CD14-positive monocyte (primary cell): ENCODE data around the gene THEM4. TPM values are rescaled to one million over a fixed set of nuclear protein-coding genes. Genes with fewer than 3 reads are reported as not detected.

Source experiments
- DNase-seq, 3 donors: peaks; one replicate each; pipeline ENCODE4 v3.0.0-alpha.2; 2011 to 2022
- H2AFZ ChIP-seq: 2 replicates; pipeline ENCODE4 v1.6.0; 2012; ENCODE audit warnings: mild to moderate bottlenecking, low read depth, low read length, inconsistent platforms; ENCODE audit not compliant: insufficient read depth, poor library complexity, severe bottlenecking
- H3K27ac ChIP-seq, 2 donors: 1 replicate in 1 of 2; 2 replicates in 1 of 2; pipeline ENCODE4 v1.5.1; 2012 to 2013; ENCODE audit warnings: low read length in 2 of 2, control low read depth in 1 of 2, inconsistent platforms in 1 of 2, low read depth in 1 of 2, mild to moderate bottlenecking in 1 of 2
- H3K27me3 ChIP-seq, 2 donors: one replicate each; pipeline versions ENCODE4 v1.6.0 to v1.6.1; 2011 to 2013; ENCODE audit warnings: low read length in 2 of 2; ENCODE audit not compliant: control insufficient read depth in 2 of 2, insufficient read depth in 2 of 2
- H3K36me3 ChIP-seq, 2 donors: replicated peaks in 1 of 2; 1 replicate in 1 of 2; 2 replicates in 1 of 2; pipeline versions ENCODE4 v1.5.1 to v1.6.1; 2012 to 2013; ENCODE audit warnings: low read length in 2 of 2, control low read depth in 1 of 2, inconsistent platforms in 1 of 2, mild to moderate bottlenecking in 1 of 2; ENCODE audit not compliant: insufficient read depth in 2 of 2, control insufficient read depth in 1 of 2
- H3K4me1 ChIP-seq, 2 donors: 1 replicate in 1 of 2; 2 replicates in 1 of 2; pipeline versions ENCODE4 v1.5.1 to v1.6.1; 2012 to 2013; ENCODE audit warnings: low read length in 2 of 2, control low read depth in 1 of 2, inconsistent platforms in 1 of 2, mild to moderate bottlenecking in 1 of 2, moderate library complexity in 1 of 2; ENCODE audit not compliant: insufficient read depth in 2 of 2, control insufficient read depth in 1 of 2
- H3K4me2 ChIP-seq: replicated peaks from 2 replicates; pipeline ENCODE3; 2012; ENCODE audit warnings: low read length, moderate library complexity, mild to moderate bottlenecking; ENCODE audit not compliant: poor library complexity, severe bottlenecking; ENCODE audit errors: extremely low read depth
- H3K4me3 ChIP-seq, 3 experiments: fragments of 200-600 bp in 1 of 3; sonication (generic) in 1 of 3; replicated peaks in 1 of 3; 1 replicate in 2 of 3; 2 replicates in 1 of 3; pipeline ENCODE4 v1.5.1; 2011 to 2013; ENCODE audit warnings: low read length in 3 of 3, mild to moderate bottlenecking in 3 of 3, control low read depth in 2 of 3, low read depth in 2 of 3, inconsistent platforms in 1 of 3, moderate library complexity in 1 of 3
- H3K79me2 ChIP-seq: 2 replicates; pipeline ENCODE4 v1.6.0; 2012; ENCODE audit warnings: mild to moderate bottlenecking, control low read depth, inconsistent platforms, low read length, moderate library complexity; ENCODE audit not compliant: insufficient read depth
- H3K9ac ChIP-seq: 2 replicates; pipeline ENCODE4 v1.6.0; 2017; ENCODE audit warnings: low read length, mild to moderate bottlenecking; ENCODE audit not compliant: insufficient read depth, poor library complexity, severe bottlenecking
- H3K9me3 ChIP-seq, 2 donors: replicated peaks in 1 of 2; 1 replicate in 1 of 2; 2 replicates in 1 of 2; pipeline versions ENCODE4 v1.5.1 to v1.6.1; 2012 to 2013; ENCODE audit warnings: low read length in 2 of 2, control low read depth in 1 of 2; ENCODE audit not compliant: control insufficient read depth in 1 of 2, insufficient read depth in 1 of 2
- H4K20me1 ChIP-seq: 2 replicates; pipeline ENCODE4 v1.6.0; 2012; ENCODE audit warnings: mild to moderate bottlenecking, low read length, control low read depth, moderate library complexity; ENCODE audit not compliant: insufficient read depth
- H3K27ac Mint-ChIP-seq, 7 donors: one replicate each; pipeline ENCODE4 v1.8.0; 2020; ENCODE audit warnings: mild to moderate bottlenecking in 7 of 7, mixed read lengths in 7 of 7, moderate library complexity in 6 of 7, inconsistent platforms in 2 of 7
- H3K27me3 Mint-ChIP-seq, 3 donors: one replicate each; pipeline ENCODE4 v1.8.0; 2021 to 2022; ENCODE audit warnings: low read depth in 3 of 3, mild to moderate bottlenecking in 3 of 3, mixed read lengths in 3 of 3, moderate library complexity in 3 of 3, inconsistent platforms in 1 of 3
- H3K36me3 Mint-ChIP-seq, 2 donors: one replicate each; pipeline ENCODE4 v1.8.0; 2020; ENCODE audit warnings: mixed read lengths in 2 of 2, inconsistent platforms in 1 of 2, mild to moderate bottlenecking in 1 of 2
- H3K4me1 Mint-ChIP-seq: one replicate; pipeline ENCODE4 v1.8.0; 2020; ENCODE audit warnings: mild to moderate bottlenecking, mixed read lengths
- H3K4me3 Mint-ChIP-seq, 2 donors: one replicate each; pipeline ENCODE4 v1.8.0; 2020; ENCODE audit warnings: mild to moderate bottlenecking in 2 of 2, mixed read lengths in 2 of 2, moderate library complexity in 1 of 2
- H3K9me3 Mint-ChIP-seq, 7 donors: one replicate each; pipeline ENCODE4 v1.8.0; 2020 to 2022; ENCODE audit warnings: mixed read lengths in 7 of 7, mild to moderate bottlenecking in 6 of 7, moderate library complexity in 6 of 7, inconsistent platforms in 2 of 7
- WGBS: methylation state at CpG from one replicate; pipeline ENCODE4 v1.1.5; 2013; ENCODE audit warnings: missing lambda C conversion rate; ENCODE audit not compliant: insufficient coverage; 5-methylcytosine and 5-hydroxymethylcytosine counted together
- intact Hi-C, 2 donors: fragments of 100-400 bp; cut with micrococcal nuclease; formaldehyde crosslinking; loops; one replicate each; pipeline versions ENCODE4 v1.15.0 to v1.15.1; 2023
- polyA plus RNA-seq, 3 donors: library from polyadenylated mRNA; depleted of rRNA in 1 of 3; unstranded in 2 of 3; stranded (reverse) in 1 of 3; fragments of 300-500 nt in 2 of 3; fragments of >200 nt in 1 of 3; fragmentation: Illumina TruSeq in 2 of 3; gene quantifications; 1 replicate in 2 of 3; 2 replicates in 1 of 3; pipeline ENCODE4 v1.2.3, GENCODE V29; 2012 to 2021
- TF ChIP-seq, protein P1 (sequence below): fragments of 200-600 bp; IDR thresholded peaks from one replicate; pipeline ENCODE4 v1.8.0; 2022; ENCODE audit warnings: antibody characterized with exemption, mild to moderate bottlenecking

The THEM4 gene
- polyA plus RNA-seq, 3 donors, result 3.7 to 6.0 (median 4.6) TPM

DNA sequence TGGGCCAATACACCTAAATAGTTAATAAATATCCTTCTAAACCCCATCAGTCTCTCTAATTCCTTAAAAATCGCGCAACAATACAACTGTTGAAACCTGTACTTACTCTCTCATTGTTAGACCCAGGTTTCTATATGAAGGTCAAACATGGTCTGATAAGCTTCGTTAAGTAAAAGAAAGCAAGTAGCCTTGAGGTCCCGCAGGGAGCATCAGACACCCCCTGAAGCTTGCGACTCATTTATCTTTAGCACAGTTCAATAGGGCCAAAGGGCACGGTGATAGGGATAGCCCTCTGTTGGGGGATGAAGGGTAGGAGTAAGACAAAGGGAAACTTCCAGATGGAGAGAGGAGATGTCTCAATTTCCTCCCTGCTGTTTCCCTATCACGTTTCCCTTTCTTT is 27.3 kb upstream of the THEM4 start:
- Mint-ChIP-seq H3K4me1 (peaks cover 32% of the 10 kb centered on the region), H3K36me3 (peaks cover 0 to 2% of the 10 kb centered on the region in 2 donors), H3K9me3 (no peaks in the 10 kb centered on the region), H3K27me3 (peaks cover 0 to 12% (median 0%) of the 10 kb centered on the region in 3 donors), H3K27ac (peak overlapping the region in 2 of 7 donors; percentile 82 to 89), H3K4me3 (no peak overlapping the region)
- peak in 1 of 3 donors; percentile 29 for DNase-seq
- no peak overlapping the region for H3K4me2 ChIP-seq
- H3K27ac ChIP-seq, result no peak overlapping the region
- no peak overlapping the region for H2AFZ ChIP-seq
- 85% methylated on average over 6 of the region's 7 CpGs for WGBS
- H4K20me1 ChIP-seq, result no peaks in the 10 kb centered on the region
- no peaks in the 10 kb centered on the region for H3K36me3 ChIP-seq
- no peak overlapping the region for H3K4me3 ChIP-seq
- no peaks in the 10 kb centered on the region for H3K27me3 ChIP-seq
- intact Hi-C loops, result no loop called here
- TF ChIP-seq, protein P1, sequence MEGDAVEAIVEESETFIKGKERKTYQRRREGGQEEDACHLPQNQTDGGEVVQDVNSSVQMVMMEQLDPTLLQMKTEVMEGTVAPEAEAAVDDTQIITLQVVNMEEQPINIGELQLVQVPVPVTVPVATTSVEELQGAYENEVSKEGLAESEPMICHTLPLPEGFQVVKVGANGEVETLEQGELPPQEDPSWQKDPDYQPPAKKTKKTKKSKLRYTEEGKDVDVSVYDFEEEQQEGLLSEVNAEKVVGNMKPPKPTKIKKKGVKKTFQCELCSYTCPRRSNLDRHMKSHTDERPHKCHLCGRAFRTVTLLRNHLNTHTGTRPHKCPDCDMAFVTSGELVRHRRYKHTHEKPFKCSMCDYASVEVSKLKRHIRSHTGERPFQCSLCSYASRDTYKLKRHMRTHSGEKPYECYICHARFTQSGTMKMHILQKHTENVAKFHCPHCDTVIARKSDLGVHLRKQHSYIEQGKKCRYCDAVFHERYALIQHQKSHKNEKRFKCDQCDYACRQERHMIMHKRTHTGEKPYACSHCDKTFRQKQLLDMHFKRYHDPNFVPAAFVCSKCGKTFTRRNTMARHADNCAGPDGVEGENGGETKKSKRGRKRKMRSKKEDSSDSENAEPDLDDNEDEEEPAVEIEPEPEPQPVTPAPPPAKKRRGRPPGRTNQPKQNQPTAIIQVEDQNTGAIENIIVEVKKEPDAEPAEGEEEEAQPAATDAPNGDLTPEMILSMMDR, result no peak
- no peaks in the 10 kb centered on the region for H3K79me2 ChIP-seq
- no peak overlapping the region for H3K9ac ChIP-seq
- peaks cover 20 to 27% of the 10 kb centered on the region in 2 donors for H3K4me1 ChIP-seq
- H3K9me3 ChIP-seq, result no peaks in the 10 kb centered on the region

DNA sequence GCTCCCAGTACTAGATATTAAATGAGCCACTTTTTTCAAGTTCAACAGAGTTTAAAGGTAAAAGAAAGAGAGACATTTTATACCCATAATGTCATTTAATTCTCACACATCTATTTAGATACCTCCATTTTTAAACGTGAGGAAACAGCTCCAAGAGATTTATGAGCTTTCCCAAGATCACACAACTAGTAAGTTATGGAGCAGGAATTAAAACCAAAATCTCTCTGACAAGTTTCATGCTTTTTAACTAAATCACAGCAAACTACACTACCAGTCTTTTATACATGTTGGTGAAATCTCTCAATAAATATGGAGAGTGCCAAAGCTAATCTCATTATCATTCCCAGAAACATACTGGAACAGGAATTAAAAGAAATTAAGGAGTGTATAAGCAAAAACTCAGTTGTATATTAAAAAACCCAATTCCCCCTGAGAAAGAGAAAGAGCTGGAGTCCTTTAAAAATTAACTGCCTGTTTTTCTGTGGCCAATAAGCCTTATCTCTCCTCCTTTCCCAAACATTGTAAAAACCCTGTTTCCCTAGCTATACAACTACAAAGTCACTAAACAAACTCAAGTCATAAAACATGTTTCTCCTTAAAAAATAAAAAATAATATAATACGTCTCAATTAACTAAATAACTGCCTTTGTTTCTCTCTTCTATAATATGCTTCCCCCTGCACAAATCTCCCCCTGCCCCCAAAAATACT is 26.7 kb upstream of the THEM4 start:
- no peak overlapping the region for H3K4me3 ChIP-seq
- no peak overlapping the region for H2AFZ ChIP-seq
- no peak overlapping the region for H3K4me2 ChIP-seq
- H3K27me3 Mint-ChIP-seq, result peaks cover 0 to 10% (median 0%) of the 10 kb centered on the region in 3 donors
- peaks cover 15 to 25% of the 10 kb centered on the region in 2 donors for H3K4me1 ChIP-seq
- TF ChIP-seq, protein P1, result no peak
- H3K9me3 ChIP-seq, result no peaks in the 10 kb centered on the region
- H3K4me1 Mint-ChIP-seq, result peaks cover 28% of the 10 kb centered on the region
- no peaks in the 10 kb centered on the region for H3K27me3 ChIP-seq
- no peaks in the 10 kb centered on the region for H4K20me1 ChIP-seq
- H3K27ac ChIP-seq, result no peak overlapping the region
- no peaks in the 10 kb centered on the region for H3K79me2 ChIP-seq
- intact Hi-C loops, result loop anchor here in 1 of 2 donors (2.0 kb wide), 1 partner anchor 59 kb away; no protein-coding TSS in a partner anchor
- DNase-seq, result no peak
- no peak overlapping the region for H3K9ac ChIP-seq
- H3K36me3 ChIP-seq, result no peaks in the 10 kb centered on the region
- no peaks in the 10 kb centered on the region for H3K9me3 Mint-ChIP-seq
- no peak overlapping the region for H3K4me3 Mint-ChIP-seq
- H3K36me3 Mint-ChIP-seq, result peaks cover 0 to 2% of the 10 kb centered on the region in 2 donors
- H3K27ac Mint-ChIP-seq, result no peak overlapping the region
- 100% methylated on average over 1 of the region's 2 CpGs for WGBS
